WI38 (cell line): Measurements from ENCODE around the gene RSBN1L.

Experiments
- H3K4me3 ChIP-seq: 2 replicates; pipeline ENCODE4 v1.5.1; 2011; ENCODE audit warnings: low read depth, mild to moderate bottlenecking, control low read depth, low read length
- CTCF ChIP-seq: IDR thresholded peaks from 2 replicates; pipeline ENCODE4 v1.5.1; 2012; ENCODE audit warnings: low read depth, mild to moderate bottlenecking, control low read depth, low read length

RSBN1L gene

GRCh38 chr7:77687747-77688144, 8.5 kb upstream of the RSBN1L start:
- no peak for TF ChIP-seq CTCF
- H3K4me3 ChIP-seq: no peak overlapping the region

- no peak overlapping the region for H3K4me3 ChIP-seq
- TF ChIP-seq CTCF: no peak
Measured at GRCh38 chr7:77690289-77690688, 6.0 kb upstream of the RSBN1L start.

GRCh38 chr7:77691892-77692491, 4.3 kb upstream of the RSBN1L start:
- TF ChIP-seq CTCF: no peak
- no peak overlapping the region for H3K4me3 ChIP-seq

- 0 out of 2 replicates have a peak overlapping the region, but pooled peaks have one; percentile 2 for H3K4me3 ChIP-seq
- no peak for TF ChIP-seq CTCF
Measured at GRCh38 chr7:77693830-77694583, 2.3 kb upstream of the RSBN1L start.

GRCh38 chr7:77696643-77697534, 630 bp downstream of the RSBN1L start:
- peak overlapping the region; percentile 96 for H3K4me3 ChIP-seq
- no peak for TF ChIP-seq CTCF

GRCh38 chr7:77697535-77697831, 1.2 kb downstream of the RSBN1L start:
- no peak for TF ChIP-seq CTCF
- H3K4me3 ChIP-seq: peak overlapping the region; percentile 96
